C4-2B (cell line): ENCODE results near the gene TYRP1.

Source experiments
- H3K27ac ChIP-seq: fragments of 450-650 bp; 2 replicates; pipeline ENCODE4 v1.5.1; 2017
- CTCF ChIP-seq: fragments of 450-650 bp; conservative IDR thresholded peaks from 2 replicates; pipeline ENCODE4 v1.5.1; 2017; ENCODE audit warnings: mild to moderate bottlenecking
- ZFX ChIP-seq: fragments of 450-650 bp; IDR thresholded peaks from 2 replicates; pipeline ENCODE4 v1.6.1; 2017

The TYRP1 gene

GRCh38 chr9:12693141-12693540 is at the start of gene TYRP1:
TYRP1 (plus strand) TSS chr9:12693385; CDS start chr9:12693997, 612 bp downstream.
- TF ChIP-seq CTCF, result no peak
- no peak for TF ChIP-seq ZFX
- no peak within 1 kb of the TSS for H3K27ac ChIP-seq

GRCh38 chr9:12643686-12644085 is 49.5 kb upstream of the TYRP1 start:
- H3K27ac ChIP-seq, result no peak overlapping the region
- TF ChIP-seq CTCF (no peak), ZFX (no peak)

- no peak for TF ChIP-seq CTCF
- TF ChIP-seq ZFX, result no peak
- no peak overlapping the region for H3K27ac ChIP-seq
Measured at GRCh38 chr9:12648925-12649324, 44.3 kb upstream of the TYRP1 start.

- no peak overlapping the region for H3K27ac ChIP-seq
- no peak for TF ChIP-seq ZFX
- no peak for TF ChIP-seq CTCF
Measured at GRCh38 chr9:12651125-12651524, 42.1 kb upstream of the TYRP1 start.

- TF ChIP-seq ZFX (no peak), CTCF (no peak)
- no peak overlapping the region for H3K27ac ChIP-seq
Measured at GRCh38 chr9:12652973-12653372, 40.2 kb upstream of the TYRP1 start.

GRCh38 chr9:12656803-12657202 is 36.4 kb upstream of the TYRP1 start:
- TF ChIP-seq ZFX (no peak), CTCF (no peak)
- H3K27ac ChIP-seq, result no peak overlapping the region

GRCh38 chr9:12657233-12657632 is 36.0 kb upstream of the TYRP1 start:
- TF ChIP-seq ZFX (no peak), CTCF (no peak; the same call in 1 of the 2 replicates)

More at GRCh38 chr9:12657233-12657632, 36.0 kb upstream of the TYRP1 start:
- no peak overlapping the region for H3K27ac ChIP-seq
